ENCODE data around the gene SEZ6. TPM values are rescaled to one million over a fixed set of nuclear protein-coding genes. Genes with fewer than 3 reads are reported as not detected.

The SEZ6 gene
- total RNA-seq, 1 donor from 2014 or later, result 10.1 TPM

DNA sequence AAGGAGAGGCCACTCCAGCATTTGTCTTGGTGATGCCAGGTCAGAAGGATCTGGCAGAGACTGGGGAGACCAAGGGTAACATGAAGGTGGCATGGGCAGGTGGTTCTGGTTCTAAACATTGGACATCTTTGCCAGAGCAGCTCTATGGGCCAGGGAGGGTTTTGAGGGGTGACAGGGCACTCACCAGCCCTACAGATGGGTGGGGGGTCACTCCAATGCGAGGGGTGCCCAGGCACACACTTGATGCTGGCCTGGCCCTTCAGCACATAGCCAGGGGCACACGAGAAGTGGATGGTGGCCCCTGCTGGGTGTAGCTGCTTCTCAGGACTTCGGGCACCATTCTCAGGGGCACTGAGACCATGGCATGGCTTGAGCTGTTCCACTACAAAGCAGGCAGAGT, 49.0 kb downstream of the SEZ6 start:
- TF ChIP-seq CTCF (IDR thresholded peaks at IDR 0.05; ENCODE audit: unreplicated experiment), result no peak
- no peaks in the 10 kb centered on the region for H3K36me3 Mint-ChIP-seq (ENCODE audit: insufficient read depth)
- no peak for DNase-seq (ENCODE audit: low spot score, unreplicated experiment)
- no peak overlapping the region for H3K27ac Mint-ChIP-seq
- peaks cover 4% of the 10 kb centered on the region for H3K27me3 Mint-ChIP-seq
- no peak overlapping the region for H3K4me3 Mint-ChIP-seq (ENCODE audit: low read depth)
- H3K4me1 Mint-ChIP-seq (ENCODE audit: low read depth), result peaks cover 2% of the 10 kb centered on the region
- H3K9me3 Mint-ChIP-seq (ENCODE audit: low read depth), result no peaks in the 10 kb centered on the region

GRCh38 chr17:28956112-28956511, 49.7 kb downstream of the SEZ6 start:
- Mint-ChIP-seq H3K27me3 (peaks cover 2% of the 10 kb centered on the region), H3K36me3 (ENCODE audit: insufficient read depth) (no peaks in the 10 kb centered on the region), H3K27ac (no peak overlapping the region), H3K4me3 (ENCODE audit: low read depth) (no peak overlapping the region), H3K4me1 (ENCODE audit: low read depth) (peaks cover 2% of the 10 kb centered on the region), H3K9me3 (ENCODE audit: low read depth) (no peaks in the 10 kb centered on the region)
- no peak for DNase-seq (ENCODE audit: low spot score, unreplicated experiment)
- TF ChIP-seq CTCF (IDR thresholded peaks at IDR 0.05; ENCODE audit: unreplicated experiment), result no peak

- no peak for DNase-seq (ENCODE audit: low spot score, unreplicated experiment)
- Mint-ChIP-seq H3K9me3 (ENCODE audit: low read depth) (no peaks in the 10 kb centered on the region), H3K27me3 (no peaks in the 10 kb centered on the region), H3K4me3 (ENCODE audit: low read depth) (no peak overlapping the region), H3K4me1 (ENCODE audit: low read depth) (peaks cover 2% of the 10 kb centered on the region), H3K36me3 (ENCODE audit: insufficient read depth) (no peaks in the 10 kb centered on the region), H3K27ac (no peak overlapping the region)
- TF ChIP-seq CTCF (IDR thresholded peaks at IDR 0.05; ENCODE audit: unreplicated experiment), result no peak
These were observed 50.4 kb downstream of the SEZ6 start for GRCh38 chr17:28955408-28955807.

DNA sequence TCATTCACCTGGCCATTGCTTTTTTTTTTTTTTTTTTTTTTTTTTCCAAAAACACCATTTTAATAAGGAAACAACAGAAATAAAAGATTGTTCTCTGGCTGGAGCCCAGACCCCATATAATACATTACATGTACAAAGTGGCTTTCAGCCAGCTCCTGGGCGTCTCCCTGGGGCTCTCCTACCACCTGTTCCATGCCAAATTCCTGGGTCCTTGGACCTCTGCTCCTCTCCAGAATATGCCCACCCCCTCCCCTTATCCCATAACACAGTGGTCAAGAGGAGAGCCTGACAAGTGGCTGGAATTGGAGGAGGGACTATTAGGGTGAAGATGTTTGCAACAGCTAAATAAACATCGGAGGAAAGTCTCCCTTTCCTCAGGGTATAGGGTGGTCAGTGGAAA, 50.9 kb downstream of the SEZ6 start:
- Mint-ChIP-seq H3K27me3 (no peaks in the 10 kb centered on the region), H3K36me3 (ENCODE audit: insufficient read depth) (no peaks in the 10 kb centered on the region), H3K27ac (no peak overlapping the region), H3K9me3 (ENCODE audit: low read depth) (no peaks in the 10 kb centered on the region), H3K4me3 (ENCODE audit: low read depth) (no peak overlapping the region), H3K4me1 (ENCODE audit: low read depth) (peaks cover 2% of the 10 kb centered on the region)
- DNase-seq (ENCODE audit: low spot score, unreplicated experiment), result no peak
- no peak for TF ChIP-seq CTCF (IDR thresholded peaks at IDR 0.05; ENCODE audit: unreplicated experiment)

GRCh38 chr17:28953444-28954118, 52.3 kb downstream of the SEZ6 start:
- H3K4me3 Mint-ChIP-seq (ENCODE audit: low read depth), result no peak overlapping the region
- H3K27me3 Mint-ChIP-seq, result no peaks in the 10 kb centered on the region
- TF ChIP-seq CTCF (IDR thresholded peaks at IDR 0.05; ENCODE audit: unreplicated experiment), result peak; percentile 79
- H3K27ac Mint-ChIP-seq, result no peak overlapping the region
- H3K4me1 Mint-ChIP-seq (ENCODE audit: low read depth), result peaks cover 7% of the 10 kb centered on the region
- no peaks in the 10 kb centered on the region for H3K9me3 Mint-ChIP-seq (ENCODE audit: low read depth)
- peak; percentile 64 for DNase-seq (ENCODE audit: low spot score, unreplicated experiment)
- H3K36me3 Mint-ChIP-seq (ENCODE audit: insufficient read depth), result no peaks in the 10 kb centered on the region

Measured in progenitor cell of endocrine pancreas (in vitro differentiated cells).